ENCODE data around the gene TCTA.
A peak's percentile ranks its signal among the peaks of the same experiment; 100 is the strongest.
"Not testable (repeated sequence)": the region's sequence is repeated elsewhere in the genome, so short reads cannot be mapped to it uniquely, and the experiment has no call there.

TCTA gene, protein sequence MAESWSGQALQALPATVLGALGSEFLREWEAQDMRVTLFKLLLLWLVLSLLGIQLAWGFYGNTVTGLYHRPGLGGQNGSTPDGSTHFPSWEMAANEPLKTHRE

DNA sequence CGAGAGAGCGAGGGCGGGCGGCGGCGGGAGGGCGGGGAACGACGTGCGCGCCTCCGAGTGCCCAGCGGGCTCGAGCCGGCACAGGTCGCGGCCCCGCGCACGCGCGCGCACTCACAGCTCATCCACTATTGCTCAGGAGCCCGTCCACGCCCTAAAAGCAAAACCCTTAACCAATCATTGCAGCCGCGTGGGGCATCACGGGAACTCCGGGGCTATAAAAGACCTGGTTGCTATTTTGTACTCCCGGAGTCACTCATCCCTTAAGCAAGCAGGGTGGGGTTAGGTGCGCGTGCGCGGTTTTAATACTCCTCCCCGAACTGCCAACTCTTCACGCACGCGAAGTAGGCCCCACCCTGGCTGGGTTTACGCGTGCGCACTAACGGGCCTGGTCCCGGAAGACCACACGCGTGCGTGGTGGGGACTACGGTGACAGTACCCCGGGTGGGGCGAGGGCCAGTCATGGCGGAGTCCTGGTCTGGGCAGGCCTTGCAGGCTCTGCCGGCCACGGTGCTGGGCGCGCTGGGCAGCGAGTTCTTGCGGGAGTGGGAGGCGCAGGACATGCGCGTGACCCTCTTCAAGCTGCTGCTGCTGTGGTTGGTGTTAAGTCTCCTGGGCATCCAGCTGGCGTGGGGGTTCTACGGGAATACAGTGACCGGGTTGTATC lies at the start of gene TCTA, which contains the start of gene RHOA:
Gene TCTA (plus strand): TSS at position 456 of the 664 bp plus-strand sequence. CDS start 4 bp downstream, at position 460.
Gene RHOA (minus strand): TSS at position 9 of the 664 bp plus-strand sequence. CDS start 36,387 bp downstream, outside the sequence.
- peak; percentile 96 for DNase-seq

DNA sequence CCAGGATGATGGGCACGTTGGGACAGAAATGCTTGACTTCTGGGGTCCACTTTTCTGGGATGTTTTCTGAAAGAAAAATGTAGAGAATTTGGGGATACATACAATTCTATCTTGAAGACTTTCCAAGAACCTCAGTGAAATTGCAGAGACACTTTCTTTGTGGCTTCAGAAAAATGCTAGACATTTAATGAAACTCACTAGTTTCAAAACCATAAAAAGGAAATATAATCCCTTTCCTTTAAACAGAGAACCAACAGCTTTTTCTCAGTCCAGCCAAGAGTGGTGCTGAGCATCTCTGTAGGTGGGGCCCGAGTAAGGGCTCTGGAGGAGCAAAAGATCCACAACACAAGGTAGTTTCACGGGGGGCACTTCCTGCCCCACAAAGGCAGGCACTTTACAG lies 49.7 kb upstream of the TCTA start:
- DNase-seq = no peak

DNA sequence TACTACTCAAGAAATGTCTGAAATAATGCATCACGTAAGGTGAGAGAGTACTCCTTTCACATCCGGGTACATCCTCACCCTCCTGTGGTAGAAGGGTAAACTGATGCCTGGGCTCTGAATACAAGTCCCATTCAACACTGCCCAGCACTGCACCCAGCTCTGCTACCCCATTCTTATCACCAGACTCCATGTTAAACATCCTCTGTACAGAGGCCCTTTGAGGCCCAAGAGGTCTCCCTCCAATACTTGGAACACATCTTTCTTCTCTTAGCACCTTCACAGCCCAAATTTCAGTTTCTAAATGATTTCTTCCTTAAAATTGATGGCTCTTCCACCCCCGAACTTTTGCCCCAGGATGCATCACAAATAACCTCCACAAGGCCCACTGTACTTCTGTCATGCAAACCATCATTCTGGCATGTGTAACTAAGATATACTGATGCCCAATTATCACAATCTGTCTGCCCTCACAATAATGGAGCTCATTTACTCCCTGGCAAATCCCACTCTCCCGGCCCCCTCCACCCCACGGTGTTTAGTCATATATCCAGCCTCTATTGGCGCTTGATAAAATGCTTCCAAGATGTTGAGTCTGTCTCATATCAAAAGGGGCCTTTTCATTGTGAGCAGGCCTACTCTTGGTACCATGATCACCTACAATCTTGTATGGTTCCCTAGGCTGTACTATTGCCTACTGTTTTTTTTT lies 41.5 kb upstream of the TCTA start:
- DNase-seq = no peak

DNA sequence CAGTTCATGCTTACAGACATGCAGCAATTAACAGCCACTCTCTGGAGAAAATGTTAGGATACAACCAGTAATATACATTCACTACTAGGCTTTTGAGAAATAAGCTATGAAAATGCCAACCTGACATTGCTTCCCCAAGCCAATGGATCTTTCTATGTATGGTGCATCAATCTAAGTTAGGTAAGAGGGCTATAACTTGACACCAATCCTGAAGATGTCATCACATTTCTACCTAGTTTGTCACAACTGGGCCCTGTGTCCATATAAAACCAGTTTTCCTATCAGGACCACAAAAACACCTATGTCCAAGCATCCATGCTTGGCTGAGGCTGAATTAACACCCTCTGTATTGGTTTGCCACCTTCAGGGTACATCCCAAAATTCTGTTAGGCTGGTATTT lies 40.3 kb upstream of the TCTA start:
- no peak for DNase-seq

DNA sequence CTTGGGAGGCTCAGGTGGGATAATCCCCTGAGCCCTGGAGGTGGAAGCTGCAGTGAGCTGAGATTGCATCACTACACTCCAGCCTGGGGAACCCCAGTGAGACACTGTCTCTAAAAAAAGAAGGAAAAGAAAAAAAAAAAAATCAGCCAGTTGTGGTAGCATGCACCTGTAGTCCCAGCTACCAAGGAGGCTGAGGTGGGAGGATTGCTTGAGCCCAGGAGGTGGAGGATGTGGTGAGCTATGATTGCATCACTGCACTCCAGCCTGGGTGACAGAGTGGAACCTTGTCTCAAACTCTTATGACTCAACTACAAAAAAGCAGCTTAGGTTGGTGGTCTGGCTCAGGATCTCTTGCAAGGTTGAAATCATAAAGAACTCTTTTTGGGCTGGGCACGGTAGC lies 34.7 kb upstream of the TCTA start:
- DNase-seq = no peak

DNA sequence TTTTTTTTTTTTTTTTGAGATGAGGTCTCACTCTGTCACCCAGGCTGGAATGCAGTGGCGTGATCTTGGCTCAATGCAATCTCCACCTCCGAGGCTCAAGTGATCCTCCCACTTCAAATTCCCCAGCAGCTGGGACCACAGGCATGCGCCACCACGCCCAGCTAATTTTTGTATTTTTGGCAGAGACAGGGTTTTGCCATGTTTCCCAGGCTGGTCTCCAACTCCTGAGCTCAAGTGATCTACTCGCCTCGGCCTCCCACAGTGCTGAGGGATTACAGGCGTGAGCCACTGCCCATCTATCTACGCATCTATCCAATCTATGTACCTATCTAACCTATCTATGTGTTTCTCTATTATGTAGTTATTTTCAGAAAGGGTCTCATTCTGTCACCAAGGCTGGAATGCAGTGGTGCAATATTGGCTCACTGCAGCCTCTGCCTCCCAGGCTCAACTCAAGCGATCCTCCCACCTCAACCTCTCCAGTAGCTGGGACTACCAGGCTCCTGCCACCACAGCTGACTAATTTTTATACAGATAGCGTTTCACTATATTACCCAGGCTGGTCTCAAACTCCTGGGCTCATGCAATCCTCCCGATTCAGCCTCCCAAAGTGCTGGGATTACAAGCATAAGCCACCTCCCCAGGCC lies 33.9 kb upstream of the TCTA start:
- no peak for DNase-seq

DNA sequence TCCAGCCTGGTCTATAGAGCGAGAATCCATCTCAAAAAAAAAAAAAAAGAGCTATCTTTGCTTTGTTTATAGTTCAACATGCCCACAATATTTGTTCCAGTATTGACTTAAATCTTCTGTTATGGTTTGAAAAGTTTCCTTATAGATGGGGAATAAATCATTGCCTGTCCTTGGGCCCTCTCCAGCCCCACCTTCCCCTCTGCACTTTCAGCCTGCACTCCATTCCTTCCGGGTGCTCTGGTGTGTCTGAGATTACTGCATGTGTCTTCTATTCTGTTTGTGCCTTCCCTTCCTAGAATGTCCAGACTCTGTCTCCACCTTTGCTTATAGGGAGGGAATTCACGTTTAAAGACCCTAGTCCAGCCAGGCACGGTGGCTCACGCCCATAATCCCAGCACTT lies 28.8 kb upstream of the TCTA start:
- DNase-seq = no peak

DNA sequence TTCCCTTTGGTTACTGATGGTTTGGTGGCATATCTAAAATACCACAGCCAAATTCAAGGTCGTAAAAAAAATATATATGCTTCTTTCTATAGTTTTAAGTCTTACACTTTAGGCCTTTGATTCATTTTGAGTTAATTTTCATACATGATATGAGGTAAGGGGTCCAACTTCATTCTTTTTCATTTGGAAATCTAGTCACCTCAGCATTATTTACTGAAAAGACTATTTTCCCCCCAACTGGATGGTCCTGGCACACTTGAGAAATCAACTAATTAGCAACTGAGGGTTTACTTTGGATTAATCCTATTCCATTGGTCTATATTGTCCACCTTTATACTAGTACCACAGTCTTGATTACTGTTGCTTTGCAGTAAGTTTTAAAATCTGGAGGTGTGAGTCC lies 26.6 kb upstream of the TCTA start:
- no peak for DNase-seq

DNA sequence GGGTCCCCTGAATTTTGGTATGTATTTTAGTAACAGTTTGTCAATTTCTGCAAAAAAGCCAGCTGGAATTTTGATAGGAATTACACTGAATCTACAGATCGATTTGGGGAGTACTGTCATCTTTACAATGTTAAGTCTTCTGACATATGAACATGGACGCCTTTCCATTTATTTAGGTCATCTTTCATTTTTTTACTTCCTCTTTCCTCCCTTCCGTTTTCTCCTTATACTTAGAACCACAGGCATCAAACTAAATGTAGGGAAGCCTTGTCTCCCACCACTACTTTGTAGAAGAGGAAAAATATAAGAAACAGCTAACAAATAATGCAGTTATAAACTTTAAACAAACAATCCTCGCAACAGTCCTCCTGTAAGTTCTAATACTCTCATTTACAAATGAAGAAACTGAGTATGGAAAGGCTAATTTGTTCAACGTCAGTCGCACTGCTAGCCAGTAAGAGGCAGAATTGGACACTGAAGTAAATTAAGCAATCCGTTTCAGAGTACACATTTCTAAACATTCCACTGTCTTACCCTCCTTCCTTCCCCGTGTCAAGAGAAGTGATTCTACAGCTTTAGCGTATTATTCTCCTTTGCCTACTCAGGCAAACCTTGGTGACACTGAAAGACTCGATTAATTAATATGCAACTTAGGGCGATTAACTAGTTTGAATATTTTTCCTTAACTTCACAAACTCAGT lies 26.0 kb upstream of the TCTA start:
- no peak for DNase-seq

DNA sequence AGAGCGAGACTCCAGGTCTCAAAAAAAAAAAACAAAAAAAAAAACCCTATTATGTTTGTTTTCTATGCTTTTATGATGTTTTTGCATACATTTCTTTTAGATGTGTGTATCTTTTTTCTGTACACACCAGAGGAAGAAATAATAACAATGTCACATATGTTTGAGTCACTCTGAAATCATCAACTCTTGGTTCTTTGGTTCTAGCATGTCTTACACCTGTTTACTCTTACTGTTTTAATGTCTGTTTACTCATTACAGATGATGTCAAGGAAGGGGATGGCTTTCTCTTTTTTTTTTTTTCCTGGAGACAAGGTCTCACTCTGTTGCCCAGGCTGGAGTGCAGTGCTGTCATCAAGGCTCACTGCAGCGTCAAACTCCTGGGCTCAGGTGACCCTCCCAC lies 24.5 kb upstream of the TCTA start:
- DNase-seq = no peak

DNA sequence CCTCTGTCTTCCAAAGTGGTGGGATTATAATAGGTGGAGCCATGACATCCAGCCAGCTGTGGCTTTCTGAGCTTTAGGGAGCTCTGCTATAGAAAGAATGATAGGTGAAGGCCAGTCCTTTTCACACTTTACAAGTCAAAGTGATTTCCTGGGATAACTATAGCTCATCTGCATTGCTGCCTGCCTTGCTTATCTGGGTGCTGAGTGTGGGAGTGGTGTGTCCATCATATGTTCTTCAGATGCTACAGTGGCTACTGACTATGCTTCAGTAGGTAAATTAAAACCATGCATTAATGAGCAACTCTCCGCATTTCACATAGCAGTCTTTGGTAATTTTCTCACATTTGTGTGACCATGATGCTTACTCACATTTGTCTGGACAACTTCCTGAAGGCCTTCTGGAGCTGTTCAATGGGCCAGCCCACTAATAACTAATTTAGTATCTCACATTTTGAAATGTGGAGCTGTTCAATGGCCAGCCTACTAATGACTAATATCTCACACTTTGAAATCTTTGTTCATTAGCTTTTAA lies 23.9 kb upstream of the TCTA start:
- no peak for DNase-seq

DNA sequence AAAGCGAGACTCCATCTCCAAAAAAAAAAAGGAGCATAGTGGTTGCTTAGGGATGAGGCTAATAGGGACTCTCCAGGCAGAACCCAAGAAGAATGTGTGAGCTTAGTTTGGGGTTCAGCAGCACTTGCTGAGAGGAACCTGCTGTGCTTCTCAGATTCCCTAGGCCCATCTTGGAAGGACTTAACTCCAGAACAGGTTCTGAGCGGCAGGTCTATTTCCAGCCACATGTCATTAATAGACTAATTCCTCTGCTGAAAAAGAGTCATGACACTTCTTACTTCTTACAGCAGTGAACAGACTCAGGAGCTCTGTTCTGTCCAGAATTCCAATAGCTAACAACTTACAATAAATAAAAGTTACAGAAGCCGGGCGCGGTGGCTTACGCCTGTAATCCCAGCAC lies 22.9 kb upstream of the TCTA start:
- no peak for DNase-seq

DNA sequence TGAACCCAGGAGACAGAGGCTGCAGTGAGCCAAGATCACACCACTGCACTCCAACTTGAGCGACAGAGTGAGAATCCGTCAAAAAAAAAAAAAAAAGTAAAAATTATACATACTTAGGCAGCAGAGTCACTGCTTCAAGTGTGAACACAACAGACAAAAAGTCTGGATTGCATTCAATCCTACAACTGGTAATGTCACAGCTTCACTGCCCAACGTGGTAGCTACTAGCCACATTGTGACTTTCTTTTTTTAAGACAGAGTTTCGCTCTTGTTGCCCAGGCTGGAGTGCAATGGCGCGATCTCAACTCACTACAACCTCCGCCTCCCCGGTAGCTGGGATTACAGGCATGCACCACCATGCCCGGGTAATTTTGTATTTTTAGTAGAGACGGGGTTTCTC lies 20.9 kb upstream of the TCTA start:
- not testable (repeated sequence) for DNase-seq

DNA sequence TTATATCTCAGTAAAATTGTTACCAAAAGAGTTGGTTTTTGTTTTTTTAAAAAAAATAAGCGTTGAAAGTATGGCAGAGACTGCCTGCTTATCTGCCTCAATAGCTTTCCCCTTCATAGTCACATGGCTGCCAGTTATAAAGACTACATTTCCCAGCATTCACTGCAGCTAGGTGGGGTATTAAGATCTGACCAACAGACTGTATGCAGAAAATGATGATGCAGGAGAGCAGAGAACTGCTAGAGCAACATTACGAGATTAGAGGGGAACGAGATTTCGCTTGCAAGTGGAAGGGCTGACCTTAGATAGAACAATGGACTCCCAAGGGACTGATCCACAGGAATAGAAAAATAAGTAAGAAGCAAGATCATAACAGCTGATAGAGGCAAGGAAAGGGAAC lies 14.8 kb upstream of the TCTA start:
- no peak for DNase-seq

DNA sequence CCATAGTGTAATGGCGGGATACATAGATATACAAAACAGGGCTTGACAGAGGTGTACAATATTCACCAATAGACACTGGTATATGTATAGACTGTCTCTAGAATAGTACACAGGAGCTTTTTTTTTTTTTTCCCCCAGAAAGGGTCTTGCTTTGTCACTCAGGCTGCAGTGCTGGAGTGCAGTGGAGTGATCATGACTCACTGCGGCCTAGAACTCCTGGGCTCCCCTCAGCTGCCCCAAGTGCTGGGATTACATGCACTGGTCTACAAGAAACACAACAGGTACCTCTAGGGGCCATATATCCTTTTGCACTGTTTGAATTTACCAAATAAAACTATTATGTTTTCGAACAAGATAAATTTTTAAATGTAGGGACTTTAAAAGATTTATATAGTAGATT lies 12.8 kb upstream of the TCTA start:
- no peak for DNase-seq

DNA sequence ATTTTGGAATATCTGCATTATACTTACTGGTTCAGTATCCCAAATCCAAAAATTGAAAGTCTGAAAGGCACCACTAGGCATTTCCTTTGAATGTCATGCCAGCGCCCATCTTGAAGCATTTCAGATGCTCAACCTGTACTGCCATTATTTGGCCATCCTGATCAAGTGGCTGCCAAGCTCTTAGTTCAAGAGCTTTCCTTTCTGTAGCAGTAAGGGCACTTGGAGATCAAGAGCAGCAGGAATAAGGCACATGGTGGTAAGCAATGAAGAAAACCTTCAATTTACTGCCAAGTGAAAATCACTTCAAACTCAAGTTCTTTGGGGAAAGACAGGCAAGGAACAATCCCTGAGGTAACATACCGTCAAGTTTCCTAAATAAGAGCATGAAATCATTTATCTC lies 10.5 kb upstream of the TCTA start:
- no peak for DNase-seq

DNA sequence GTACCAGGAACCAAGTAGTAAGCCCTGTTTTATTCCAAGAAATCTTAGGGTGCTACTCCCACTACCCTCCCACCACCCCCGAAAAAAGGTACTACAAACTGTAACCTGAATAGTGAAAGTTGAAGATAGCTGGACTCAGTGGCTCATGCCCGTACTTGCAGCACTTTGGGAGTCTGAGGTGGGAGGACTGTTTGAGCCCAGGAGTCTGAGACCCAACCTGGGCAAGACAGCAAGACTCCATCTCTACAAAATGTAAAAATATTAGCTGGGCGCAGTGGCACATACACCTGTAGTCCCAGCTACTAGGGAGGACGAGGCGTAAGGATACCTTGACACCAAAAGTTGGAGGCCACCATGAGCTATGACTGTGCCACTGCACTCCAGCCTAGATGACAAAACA lies 8.3 kb upstream of the TCTA start:
- DNase-seq = no peak

DNA sequence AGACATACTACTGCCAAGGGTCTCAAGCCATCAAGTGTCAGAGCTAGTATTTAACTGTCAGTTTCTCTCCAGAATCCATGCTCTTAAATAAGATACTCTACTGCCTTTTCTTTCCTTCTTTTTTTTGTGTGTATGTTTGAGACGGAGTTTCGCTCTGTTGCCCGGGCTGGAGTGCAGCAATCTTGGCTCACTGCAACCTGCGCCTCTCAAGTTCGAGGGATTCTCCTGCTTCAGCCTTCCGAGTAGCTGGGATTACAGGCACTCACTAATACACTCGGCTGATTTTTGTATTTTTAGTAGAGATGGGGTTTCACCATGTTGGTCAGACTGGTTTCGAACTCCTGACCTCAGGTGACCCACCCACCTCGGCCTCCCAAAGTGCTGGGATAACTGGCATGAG lies 6.7 kb upstream of the TCTA start:
- not testable (repeated sequence) for DNase-seq

DNA sequence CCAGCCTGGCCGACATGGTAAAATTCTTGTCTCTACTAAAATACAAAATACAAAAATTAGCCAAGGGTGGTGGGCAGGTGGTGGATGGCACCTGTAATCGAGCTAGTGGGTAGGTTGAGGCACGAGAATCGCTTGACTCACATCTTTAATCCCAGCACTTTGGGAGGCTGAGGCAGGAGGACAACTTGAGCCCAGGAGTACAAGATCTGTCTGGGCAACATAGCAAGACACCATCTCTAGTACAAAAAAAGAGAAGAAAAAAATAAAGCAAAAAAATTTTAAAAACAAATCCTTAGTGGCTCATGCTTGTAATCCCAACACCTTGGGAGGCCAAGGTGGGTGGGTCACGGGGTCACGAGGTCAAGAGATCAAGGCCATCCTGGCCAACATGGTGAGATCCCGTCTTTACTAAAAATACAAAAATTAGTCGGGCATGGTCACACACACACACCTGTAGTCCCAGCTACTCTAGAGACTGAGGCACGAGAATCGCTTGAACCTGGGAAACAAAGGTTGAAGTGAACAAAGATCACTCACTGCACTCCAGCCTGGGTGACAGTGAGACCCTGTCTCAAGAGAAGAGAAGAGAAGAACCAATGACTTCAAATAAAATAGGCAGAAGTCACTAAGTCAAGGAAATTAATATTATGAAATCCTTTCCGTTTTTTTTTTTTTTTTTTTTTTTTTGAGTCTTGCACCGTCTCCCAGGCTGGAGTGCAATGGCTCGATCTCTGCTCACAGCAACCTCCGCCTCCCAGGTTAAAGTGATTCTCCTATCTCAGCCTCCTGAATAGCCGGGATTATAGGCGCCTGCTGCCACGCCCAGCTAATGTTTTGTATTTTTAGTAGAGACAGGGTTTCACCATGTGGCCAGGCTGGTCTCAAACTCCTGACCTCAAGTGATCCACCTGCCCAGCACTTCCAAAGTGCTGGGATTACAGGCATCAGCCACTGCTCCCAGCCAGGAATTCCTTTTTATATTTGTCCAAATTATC lies 5.4 kb upstream of the TCTA start:
- DNase-seq = no peak

DNA sequence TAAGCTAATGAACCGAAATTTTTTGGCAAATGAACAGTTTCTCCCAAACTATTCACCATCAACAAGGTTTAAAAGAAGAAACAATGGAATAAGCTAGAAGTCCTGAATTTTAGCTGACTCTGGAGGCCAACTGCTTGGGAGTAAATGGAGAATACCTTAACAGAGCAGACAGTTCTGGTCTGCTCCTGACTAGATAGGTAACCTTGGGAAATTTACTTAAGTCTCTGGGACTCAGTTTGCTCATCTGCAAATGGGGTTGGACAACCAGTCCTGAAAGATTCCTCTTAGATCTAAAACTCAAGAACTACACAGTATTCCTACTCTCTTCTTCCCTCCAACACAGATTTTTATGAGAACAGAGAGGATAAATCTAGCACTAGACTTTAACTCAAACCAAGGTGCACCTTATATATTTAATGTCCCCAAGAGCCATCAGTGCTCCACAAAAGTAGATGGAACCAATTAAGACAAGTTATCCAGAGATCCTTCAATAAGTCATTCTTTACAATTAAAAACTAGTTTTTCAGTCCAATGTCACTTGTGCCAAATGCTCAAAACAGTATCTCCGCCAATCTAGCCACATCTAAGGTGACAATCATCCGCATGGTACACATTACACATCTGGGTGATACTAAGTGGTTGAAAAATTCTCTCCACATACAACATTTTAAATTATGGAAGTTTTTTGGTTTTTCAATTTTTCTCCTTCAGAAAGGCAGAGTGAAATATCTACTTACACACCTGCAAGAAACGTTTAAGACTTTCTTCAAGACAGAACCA lies 2.0 kb upstream of the TCTA start:
- no peak for DNase-seq

Data from NCI-H2081 treated with DMSO at 0.1 percent for 48 hours (cell line).